WTC11 (cell line): ENCODE data around the gene FHIT. TPM values are rescaled to one million over a fixed set of nuclear protein-coding genes. Genes with fewer than 3 reads are reported as not detected.

ENCODE experiments used
- ATAC-seq: fragments of 200-7000 bp; cut with Tn5 transposase; 2 replicates; pipeline ENCODE4 v1.10.0; 2021; ENCODE audit warnings: mild to moderate bottlenecking, moderate library complexity
- CTCF ChIA-PET: fragments of 300-600 bp; sonication (Branson Sonifier 250); formaldehyde crosslinking; loops from one replicate; lab custom pipeline; 2021; ENCODE audit warnings: antibody characterized with exemption; lab: Charles Lee
- POLR2A ChIA-PET: fragments of 350-600 bp; sonication (Branson Sonifier 250); formaldehyde crosslinking; loops from one replicate; lab custom pipeline; 2021; ENCODE audit warnings: antibody characterized with exemption; lab: Charles Lee
- DNase-seq: peaks from one replicate; pipeline ENCODE4 v3.0.0; 2021; ENCODE audit warnings: low spot score
- H3K27ac Mint-ChIP-seq: 2 replicates; pipeline ENCODE4 v1.8.0; 2021; ENCODE audit warnings: mixed read lengths
- H3K27me3 Mint-ChIP-seq: 2 replicates; pipeline ENCODE4 v1.8.0; 2021; ENCODE audit warnings: low read depth, mild to moderate bottlenecking, moderate library complexity, mixed read lengths
- H3K36me3 Mint-ChIP-seq: 2 replicates; pipeline ENCODE4 v1.8.0; 2021; ENCODE audit warnings: mixed read lengths
- H3K4me1 Mint-ChIP-seq: 2 replicates; pipeline ENCODE4 v1.8.0; 2022; ENCODE audit warnings: mixed read lengths
- H3K4me3 Mint-ChIP-seq: 2 replicates; pipeline ENCODE4 v1.8.0; 2021; ENCODE audit warnings: mild to moderate bottlenecking, moderate library complexity, mixed read lengths
- H3K9me3 Mint-ChIP-seq: 2 replicates; pipeline ENCODE4 v1.8.0; 2021; ENCODE audit warnings: mixed read lengths
- CTCF ChIP-seq: fragments of 200-600 bp; IDR thresholded peaks from 2 replicates; pipeline ENCODE4 v1.8.0; 2022; ENCODE audit warnings: antibody characterized with exemption
- E2F5 ChIP-seq: sonication (generic); formaldehyde crosslinking; IDR thresholded peaks from 2 replicates; pipeline ENCODE4 v1.8.1; 2022; ENCODE audit warnings: mild to moderate bottlenecking, moderate library complexity, missing genetic modification reagents
- EMX1 ChIP-seq: fragments of 250-450 bp; sonication (Bioruptor Pico); IDR thresholded peaks from 2 replicates; pipeline ENCODE4 v1.8.0; 2021; ENCODE audit warnings: mild to moderate bottlenecking
- FOXP1 ChIP-seq: sonication (generic); formaldehyde crosslinking; IDR thresholded peaks from 2 replicates; pipeline ENCODE4 v1.8.0; 2022; ENCODE audit warnings: missing genetic modification reagents, mild to moderate bottlenecking, moderate library complexity, borderline replicate concordance
- HMGA2 ChIP-seq: fragments of 250-450 bp; sonication (Bioruptor Pico); IDR thresholded peaks from 2 replicates; pipeline ENCODE4 v1.4.0; 2021; ENCODE audit warnings: mild to moderate bottlenecking, moderate library complexity
- IRF2 ChIP-seq: sonication (generic); formaldehyde crosslinking; IDR thresholded peaks from 2 replicates; pipeline ENCODE4 v1.8.0; 2022; ENCODE audit warnings: low read depth, missing genetic modification reagents, borderline replicate concordance
- NR2C2 ChIP-seq: sonication (generic); formaldehyde crosslinking; IDR thresholded peaks from 2 replicates; pipeline ENCODE4 v1.8.0; 2022; ENCODE audit warnings: mild to moderate bottlenecking, missing genetic modification reagents
- PRDM15 ChIP-seq: sonication (generic); formaldehyde crosslinking; IDR thresholded peaks from 2 replicates; pipeline ENCODE4 v1.8.0; 2022; ENCODE audit warnings: missing genetic modification reagents
- TCF7 ChIP-seq: sonication (generic); formaldehyde crosslinking; IDR thresholded peaks from 2 replicates; pipeline ENCODE4 v1.8.0; 2022; ENCODE audit warnings: mild to moderate bottlenecking, low read depth, missing genetic modification reagents, moderate library complexity
- ZBTB21 ChIP-seq: sonication (generic); formaldehyde crosslinking; IDR thresholded peaks from 2 replicates; pipeline ENCODE4 v1.8.1; 2023; ENCODE audit warnings: mild to moderate bottlenecking, missing genetic modification reagents, borderline replicate concordance
- ZNF138 ChIP-seq: sonication (generic); formaldehyde crosslinking; conservative IDR thresholded peaks from 2 replicates; pipeline ENCODE4 v1.8.1; 2022; ENCODE audit warnings: mild to moderate bottlenecking, moderate library complexity, missing genetic modification reagents
- ZNF396 ChIP-seq: fragments of 250-450 bp; sonication (Bioruptor Pico); IDR thresholded peaks from 2 replicates; pipeline ENCODE4 v1.8.0; 2021; ENCODE audit warnings: mild to moderate bottlenecking, moderate library complexity, borderline replicate concordance
- ZNF425 ChIP-seq: fragments of 250-450 bp; sonication (Bioruptor Pico); conservative IDR thresholded peaks from 2 replicates; pipeline ENCODE4 v1.9.0; 2021; ENCODE audit warnings: mild to moderate bottlenecking
- total RNA-seq: library from RNA; stranded (reverse); gene quantifications from 3 replicates; pipeline ENCODE4 v1.2.3, GENCODE V29; 2021
- TF ChIP-seq, protein P1 (sequence below): sonication (generic); formaldehyde crosslinking; IDR thresholded peaks from 2 replicates; pipeline ENCODE4 v1.8.0; 2023; ENCODE audit warnings: missing genetic modification reagents

The FHIT gene
- total RNA-seq, 1 experiment from 2014 or later = 2.6 TPM

DNA sequence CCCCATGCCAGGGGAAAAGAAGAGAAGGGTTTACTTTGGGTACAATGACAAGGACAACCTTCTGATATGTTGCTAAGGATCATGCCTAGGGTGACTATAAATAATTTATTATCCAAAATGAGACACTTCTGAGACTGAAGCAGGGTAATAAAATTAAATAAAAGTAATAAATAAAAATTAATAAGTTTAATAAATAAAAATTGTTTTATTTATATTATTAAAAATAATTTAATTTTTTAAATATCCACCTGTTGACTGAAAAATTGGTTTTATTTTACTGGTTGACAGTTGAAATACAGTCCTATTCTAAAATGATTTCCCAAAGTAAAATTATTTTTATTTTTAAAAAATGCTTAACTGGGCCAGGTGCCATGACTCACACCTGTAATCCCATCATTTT lies 102.0 kb downstream of the FHIT start:
- ChIA-PET POLR2A (no interaction called here), CTCF (no interaction called here)
- DNase-seq (no peak), ATAC-seq (no peak)
- Mint-ChIP-seq H3K27ac (no peak overlapping the region), H3K27me3 (no peaks in the 10 kb centered on the region; the same call in 1 of the 2 replicates), H3K9me3 (peaks cover 19% of the 10 kb centered on the region), H3K36me3 (peaks cover 3% of the 10 kb centered on the region), H3K4me1 (peaks cover under 1% of the 10 kb centered on the region), H3K4me3 (no peak overlapping the region)
- TF ChIP-seq, protein P1, sequence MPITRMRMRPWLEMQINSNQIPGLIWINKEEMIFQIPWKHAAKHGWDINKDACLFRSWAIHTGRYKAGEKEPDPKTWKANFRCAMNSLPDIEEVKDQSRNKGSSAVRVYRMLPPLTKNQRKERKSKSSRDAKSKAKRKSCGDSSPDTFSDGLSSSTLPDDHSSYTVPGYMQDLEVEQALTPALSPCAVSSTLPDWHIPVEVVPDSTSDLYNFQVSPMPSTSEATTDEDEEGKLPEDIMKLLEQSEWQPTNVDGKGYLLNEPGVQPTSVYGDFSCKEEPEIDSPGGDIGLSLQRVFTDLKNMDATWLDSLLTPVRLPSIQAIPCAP = no peak
- peak; percentile 98 for TF ChIP-seq HMGA2 (CRISPR knock-in tag)
- no peak for TF ChIP-seq ZNF425 (CRISPR knock-in tag)

DNA sequence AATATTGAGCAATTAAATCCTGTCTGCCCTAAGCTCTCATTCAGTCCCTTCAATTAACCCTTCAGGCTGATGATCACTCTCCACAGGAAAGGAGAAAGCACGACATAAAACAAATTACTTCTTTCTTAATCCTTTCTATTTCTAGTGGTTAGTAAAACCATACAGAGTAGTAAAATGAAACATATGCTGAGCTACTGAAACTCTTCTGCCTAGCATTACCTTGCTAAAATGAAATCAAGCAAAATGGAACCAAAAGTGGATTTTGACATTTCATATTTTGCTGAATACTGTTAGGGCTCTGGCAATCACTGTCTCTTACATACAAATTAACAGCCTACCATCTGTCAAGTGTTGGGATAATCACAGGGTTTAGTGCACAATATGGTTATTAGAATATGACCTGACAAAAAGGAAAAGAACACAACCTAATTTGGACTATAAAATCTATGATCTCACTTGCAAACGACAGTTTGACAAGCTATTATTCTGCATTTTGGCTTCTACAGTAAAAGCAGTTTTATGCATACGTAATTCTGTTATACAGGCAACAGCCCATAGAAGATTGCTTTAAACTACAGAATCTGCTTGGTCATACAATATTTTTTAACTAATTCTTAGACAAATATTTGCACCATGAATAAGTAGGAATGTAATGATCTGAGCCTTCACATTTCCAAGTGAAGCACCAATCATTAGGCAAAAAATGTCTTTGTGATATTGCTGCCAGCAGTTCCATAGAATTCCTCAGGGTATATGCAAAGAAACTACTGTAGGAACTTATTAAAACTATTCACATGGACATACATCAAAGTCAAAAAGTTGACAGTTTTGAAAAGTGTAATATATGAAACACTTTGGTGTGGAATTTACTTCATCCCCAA lies 105.0 kb downstream of the FHIT start:
- H3K27ac Mint-ChIP-seq = no peak overlapping the region
- ChIA-PET CTCF (no interaction called here), POLR2A (no interaction called here)
- TF ChIP-seq ZNF396 (no peak), E2F5 (no peak), FOXP1 (no peak), PRDM15 (CRISPR knock-in tag) (no peak), HMGA2 (CRISPR knock-in tag) (no peak), IRF2 (CRISPR knock-in tag) (no peak), CTCF (no peak), EMX1 (no peak), ZBTB21 (CRISPR knock-in tag) (no peak), TCF7 (CRISPR knock-in tag) (no peak), NR2C2 (no peak), ZNF138 (CRISPR knock-in tag) (no peak)
- TF ChIP-seq, protein P1 = no peak
- H3K4me1 Mint-ChIP-seq = peaks cover 23% of the 10 kb centered on the region
- H3K4me3 Mint-ChIP-seq = no peak overlapping the region
- H3K27me3 Mint-ChIP-seq = no peaks in the 10 kb centered on the region; the same call in 1 of the 2 replicates
- DNase-seq (no peak), ATAC-seq (no peak)
- H3K36me3 Mint-ChIP-seq = peaks cover 5% of the 10 kb centered on the region
- H3K9me3 Mint-ChIP-seq = peaks cover 16% of the 10 kb centered on the region; the same call in 1 of the 2 replicates
